GM18868 (cell line): ENCODE data around the gene DEPDC4.
"Not testable (repeated sequence)": the region's sequence is repeated elsewhere in the genome, so short reads cannot be mapped to it uniquely, and the experiment has no call there.

Experiments used
- ATAC-seq: cut with Tn5 transposase; IDR thresholded peaks from one replicate; pipeline ENCODE4 v1.9.1; 2021; ENCODE audit warnings: mild to moderate bottlenecking, moderate library complexity; ENCODE audit not compliant: unreplicated experiment

The DEPDC4 gene

DNA sequence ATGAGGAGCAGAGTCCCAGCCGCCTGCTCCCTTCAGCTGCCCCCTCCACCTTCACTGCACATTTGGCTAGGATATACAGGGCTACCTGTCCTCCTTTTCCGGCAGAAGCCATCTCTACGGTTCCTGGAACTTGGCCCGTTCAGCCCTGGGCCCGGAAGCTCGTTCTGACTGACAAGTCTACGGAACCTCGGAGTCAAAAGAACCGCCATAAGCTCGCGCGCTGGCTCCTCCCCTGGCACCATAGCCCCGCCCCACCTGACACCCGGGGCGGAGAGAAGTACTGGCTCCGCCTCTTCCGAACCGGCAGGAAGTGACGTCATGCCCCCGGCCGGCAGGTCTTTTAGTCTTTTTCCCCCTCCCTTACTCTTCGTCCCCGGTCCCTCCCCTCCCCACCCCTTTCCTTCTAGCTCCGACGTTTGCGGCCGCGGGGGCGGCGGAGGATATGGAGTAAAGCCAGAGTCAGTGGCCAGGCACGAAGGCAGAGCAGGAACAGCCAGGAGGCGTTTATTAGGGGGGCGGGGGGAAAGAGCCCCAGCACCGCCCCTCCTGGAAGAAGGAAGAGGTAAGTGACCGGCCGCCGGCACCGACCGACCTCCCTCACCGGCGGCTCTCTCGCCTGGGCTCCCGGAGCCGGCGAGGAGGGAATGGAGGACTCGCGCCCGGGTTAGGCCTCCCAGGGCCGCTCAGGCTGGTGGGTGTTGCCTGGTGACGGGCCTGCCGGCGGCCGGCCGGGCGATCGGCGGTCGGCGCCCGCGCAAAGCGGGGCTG, at the start of gene DEPDC4, which contains the start of gene SCYL2:
Gene DEPDC4 (minus strand): TSS at position 245 of the 768 bp plus-strand sequence. CDS start 3 bp downstream, at position 242.
Gene SCYL2 (plus strand): TSS at position 343 of the 768 bp plus-strand sequence. CDS start 15,794 bp downstream, outside the sequence.
- peak; percentile 93 for ATAC-seq

DNA sequence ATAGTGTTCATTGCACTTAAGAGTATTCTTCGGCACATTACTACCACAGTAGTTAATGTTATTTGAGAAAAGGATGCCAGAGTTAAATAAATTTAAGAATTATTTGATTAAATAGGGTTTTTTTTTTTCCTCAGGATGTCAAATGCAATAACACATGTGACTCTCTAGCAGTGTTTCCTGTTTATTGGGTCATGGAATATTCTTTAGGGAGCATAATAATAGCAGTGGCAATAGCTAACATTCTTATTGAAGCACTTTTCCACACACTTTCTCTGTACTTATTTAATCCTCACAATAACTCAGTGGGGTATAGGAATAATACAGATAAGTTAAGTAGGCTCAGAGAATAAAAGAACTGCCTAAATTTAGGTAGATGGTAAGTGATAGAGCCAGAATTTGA, 44.4 kb upstream of the DEPDC4 start:
- no peak for ATAC-seq

DNA sequence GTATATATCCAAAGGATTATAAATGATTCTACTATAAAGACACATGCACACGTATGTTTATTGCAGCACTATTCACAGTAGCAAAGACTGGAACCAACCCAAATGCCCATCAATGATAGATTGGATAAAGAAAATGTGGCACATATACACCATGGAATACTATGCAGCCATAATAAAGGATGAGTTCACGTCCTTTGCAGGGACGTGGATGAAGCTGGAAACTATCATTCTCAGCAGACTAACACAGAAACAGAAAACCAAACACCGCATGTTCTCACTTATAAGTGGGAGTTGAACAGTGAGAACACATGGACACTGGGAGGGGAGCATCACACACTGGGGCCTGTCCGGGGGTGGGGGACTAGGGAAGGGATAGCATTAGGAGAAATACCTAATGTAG, 41.3 kb upstream of the DEPDC4 start:
- not testable (repeated sequence) for ATAC-seq

DNA sequence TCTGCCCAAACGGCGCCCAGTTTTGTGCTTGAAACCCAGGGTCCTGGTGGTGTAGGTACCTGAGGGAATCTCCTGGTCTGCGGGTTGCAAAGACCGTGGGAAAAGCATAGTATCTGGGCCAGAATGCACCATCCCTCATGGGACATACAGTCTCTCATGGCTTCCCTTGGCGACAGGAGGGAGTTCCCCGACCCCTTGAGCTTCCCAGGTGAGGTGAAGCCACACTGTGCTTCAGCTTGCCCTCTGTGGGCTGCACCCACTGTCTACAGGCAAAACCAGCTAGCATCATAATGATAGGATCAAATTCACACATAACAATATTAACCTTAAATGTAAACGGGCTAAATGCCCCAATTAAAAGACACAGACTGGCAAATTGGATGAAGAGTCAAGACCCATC, 37.5 kb upstream of the DEPDC4 start:
- ATAC-seq, result not testable (repeated sequence)

DNA sequence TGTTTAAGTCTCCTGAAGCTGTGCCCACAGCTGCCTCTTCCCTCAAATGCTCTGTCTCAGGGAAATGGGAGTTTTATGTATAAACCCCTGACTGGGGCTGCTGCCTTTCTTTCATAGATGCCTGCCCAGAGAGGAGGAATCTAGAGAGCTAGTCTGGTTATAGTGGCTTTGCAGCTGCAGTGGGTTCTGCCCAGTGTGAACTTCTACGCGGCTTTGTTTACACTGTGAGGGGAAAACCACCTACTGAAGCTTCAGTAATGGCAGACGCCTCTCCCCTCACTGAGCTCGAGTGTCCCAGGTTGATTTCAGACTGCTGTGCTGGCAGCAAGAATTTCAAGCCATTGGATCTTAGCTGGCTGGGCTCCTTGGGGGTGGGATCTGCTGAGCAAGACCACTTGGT, 37.0 kb upstream of the DEPDC4 start:
- ATAC-seq, result no peak

DNA sequence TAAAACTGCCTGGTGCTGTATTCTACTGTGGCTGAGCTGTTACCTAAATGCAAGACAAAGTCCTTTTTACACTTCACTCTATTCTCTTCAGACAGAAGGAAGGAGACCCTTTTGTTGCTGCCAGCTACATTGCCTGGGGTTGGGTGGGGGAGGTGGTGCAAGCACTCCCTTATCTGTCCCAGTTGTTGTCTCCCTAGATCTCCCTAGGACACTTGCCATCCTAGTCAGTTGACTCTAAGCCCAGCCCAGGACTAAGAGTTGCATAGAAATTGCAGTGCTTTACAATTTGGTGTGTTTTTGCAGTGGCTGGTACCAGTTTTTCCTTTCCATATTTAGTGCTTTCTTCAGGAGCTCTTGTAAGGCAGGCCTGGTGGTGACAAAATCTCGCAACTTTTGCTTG, 35.2 kb upstream of the DEPDC4 start:
- no peak for ATAC-seq

DNA sequence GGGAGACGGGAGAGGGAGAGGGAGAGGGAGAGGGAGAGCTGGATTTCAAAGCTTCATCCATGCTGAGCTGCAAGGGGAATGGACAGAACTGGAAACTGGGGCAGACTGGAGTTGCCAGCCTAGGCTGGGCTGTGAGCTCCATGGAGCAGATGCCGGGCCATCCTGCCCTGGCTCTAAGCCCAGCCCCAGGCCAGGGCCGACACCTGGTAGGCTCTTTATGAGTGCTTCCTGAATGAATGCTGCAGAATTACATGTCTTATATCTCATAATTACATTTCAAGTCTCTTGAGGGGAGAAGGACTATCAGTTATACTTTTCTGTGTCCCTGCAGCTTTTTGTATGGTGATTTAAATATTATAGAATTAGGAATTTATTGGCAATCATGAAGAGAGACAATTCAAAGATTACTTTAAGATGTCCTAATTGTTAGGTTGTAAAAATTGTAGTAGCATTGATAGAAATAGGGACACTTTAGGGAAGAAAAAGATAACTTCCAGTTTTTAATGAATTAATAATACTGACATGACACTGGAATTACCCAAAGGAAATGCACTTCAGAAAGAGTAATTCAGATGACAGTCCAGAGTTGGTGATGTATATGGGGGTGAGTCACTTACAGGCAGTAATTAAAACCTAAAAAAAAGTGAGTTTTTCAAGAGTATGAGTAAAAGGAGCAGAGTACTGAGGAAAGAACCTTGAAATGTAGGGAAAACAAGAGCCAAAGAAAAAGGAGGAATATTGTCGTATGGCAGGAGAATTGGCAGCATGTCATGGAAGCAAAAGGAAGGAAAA, 29.1 kb upstream of the DEPDC4 start:
- ATAC-seq, result no peak

DNA sequence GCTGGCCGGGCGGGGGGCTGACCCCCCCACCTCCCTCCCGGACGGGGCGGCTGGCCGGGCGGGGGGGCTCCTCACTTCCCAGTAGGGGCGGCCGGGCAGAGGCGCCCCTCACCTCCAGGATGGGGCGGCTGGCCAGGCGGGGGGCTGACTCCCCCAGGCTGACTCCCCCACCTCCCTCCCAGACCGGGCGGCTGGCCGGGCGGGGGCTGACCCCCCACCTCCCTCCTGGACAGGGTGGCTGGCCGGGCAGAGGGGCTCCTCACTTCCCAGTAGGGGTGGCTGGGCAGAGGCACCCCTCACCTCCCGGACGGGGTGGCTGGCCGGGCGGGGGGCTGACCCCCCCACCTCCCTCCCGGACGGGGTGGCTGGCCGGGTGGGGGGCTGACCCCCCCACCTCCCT, 27.5 kb upstream of the DEPDC4 start:
- ATAC-seq, result not testable (repeated sequence)

DNA sequence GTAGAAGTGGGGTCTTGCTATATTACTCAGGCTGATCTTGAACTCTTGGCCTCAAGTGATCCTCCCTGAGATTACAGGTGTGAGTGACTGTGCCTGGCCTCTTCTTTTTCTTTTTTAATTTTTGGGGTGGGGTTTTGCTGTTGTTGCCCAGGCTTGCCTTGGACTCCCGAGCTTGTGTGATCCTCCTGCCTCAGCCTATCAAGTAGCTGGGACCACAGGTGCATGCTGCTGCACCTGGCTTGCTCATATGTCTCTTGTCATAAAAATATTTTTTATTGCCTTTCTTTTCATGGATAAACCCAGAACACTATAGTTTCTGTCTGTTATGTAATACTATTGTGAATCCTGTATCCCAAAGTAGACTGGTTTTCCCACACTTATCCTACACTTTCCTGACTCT, 26.1 kb upstream of the DEPDC4 start:
- ATAC-seq, result no peak

DNA sequence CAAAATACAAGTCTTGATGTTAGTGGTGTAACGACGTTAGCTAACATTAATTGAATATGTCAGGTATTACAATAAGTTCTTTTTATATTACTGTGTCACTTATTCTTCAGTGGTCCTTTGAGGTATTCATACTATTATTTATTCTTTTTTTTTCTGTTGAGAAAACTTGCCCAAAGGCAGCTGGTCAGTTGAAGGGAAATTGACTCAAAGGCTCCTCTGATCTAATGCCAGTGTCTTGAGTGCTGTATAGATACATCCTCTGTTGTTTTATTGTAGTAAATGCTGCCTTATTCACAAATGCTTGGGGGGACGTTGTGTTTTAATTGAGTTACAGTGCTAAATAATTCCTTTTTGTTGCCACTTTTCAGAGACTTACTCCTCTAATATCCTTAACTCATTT, 23.1 kb upstream of the DEPDC4 start:
- ATAC-seq, result no peak

DNA sequence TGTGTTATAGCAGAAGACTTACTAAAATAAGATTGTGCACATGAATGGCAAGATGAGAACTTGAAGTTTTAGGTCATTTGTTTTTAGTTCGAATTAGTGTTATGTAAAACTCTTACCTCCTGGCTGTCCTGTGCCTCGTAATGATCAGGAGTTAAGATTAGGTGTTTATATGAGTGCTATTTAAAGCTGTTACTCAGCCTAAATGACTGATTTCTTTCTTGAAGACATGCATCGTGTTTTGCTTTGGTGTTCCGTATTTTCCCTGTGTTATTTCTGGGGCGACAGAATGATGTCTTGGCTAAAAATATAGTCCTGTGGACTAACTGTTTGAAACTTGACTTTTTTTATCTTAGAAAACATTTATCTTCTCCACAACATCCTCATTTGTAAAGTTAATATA, 22.2 kb upstream of the DEPDC4 start:
- ATAC-seq, result no peak

DNA sequence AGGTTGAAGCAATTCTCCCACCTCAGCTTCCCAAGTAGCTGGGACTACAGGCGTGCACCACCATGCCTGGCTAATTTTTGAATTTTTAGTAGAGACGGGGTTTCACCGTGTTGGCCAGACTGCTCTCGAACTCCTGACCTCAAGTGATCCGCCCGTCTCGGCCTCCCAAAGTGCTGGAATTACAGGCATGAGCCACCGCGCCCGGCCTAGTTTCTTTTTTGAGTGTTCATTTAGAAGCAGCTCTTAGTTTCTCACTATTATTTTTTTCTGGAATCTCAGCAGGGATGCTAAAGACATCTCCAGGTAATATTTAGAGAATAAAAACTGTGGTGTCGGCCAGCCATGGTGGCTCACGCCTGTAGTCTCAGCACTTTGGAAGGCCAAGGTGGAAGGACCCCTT, 17.7 kb upstream of the DEPDC4 start:
- ATAC-seq, result not testable (repeated sequence)

DNA sequence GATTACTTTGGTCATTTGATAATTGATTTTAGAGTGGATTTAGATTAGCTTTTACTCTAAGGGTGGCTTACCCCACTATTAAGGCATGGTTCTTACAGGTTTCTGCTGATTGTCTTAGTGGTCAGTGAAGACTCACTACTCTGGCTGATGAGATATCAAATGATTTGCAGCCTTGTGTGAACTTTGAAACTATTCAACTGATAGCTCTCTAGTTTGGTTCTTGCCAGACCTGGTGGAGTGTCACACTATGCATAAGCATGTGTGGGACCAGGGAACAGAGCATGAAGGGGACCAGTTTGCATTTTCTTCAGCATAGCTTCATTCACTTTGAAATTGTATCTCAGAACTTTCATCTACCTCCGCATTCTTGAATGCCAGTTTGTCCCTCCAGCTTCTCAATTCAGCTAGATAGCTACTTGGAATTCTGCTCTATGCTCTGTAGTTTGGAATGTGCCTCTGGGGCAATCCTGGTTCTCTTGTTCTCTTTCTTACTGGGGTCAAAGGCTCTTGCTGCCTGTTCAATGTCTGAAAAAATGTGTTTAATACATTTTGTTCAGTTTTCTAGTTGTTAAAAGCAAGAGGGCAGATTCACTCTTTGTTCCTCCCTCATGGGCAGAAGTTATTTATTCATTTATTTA, 12.8 kb upstream of the DEPDC4 start:
- no peak for ATAC-seq

DNA sequence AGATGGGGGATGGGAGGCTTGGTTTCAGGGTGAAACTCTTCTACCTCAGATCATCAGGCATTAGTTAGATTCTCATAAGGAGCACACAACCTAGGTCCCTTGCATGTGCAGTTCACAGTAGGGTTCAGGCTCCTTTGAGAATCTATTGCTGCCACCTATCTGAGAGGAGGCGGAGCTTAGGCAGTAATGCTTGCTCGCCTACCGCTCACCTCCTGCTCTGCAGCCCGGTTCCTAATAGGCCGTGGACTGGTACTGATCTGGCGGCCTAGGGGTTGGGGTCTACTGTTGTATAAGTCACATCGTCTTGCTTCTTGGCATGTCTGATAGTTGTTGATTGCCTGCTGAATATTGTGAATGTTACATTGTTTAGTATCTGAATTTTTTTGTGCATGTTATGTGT, 12.3 kb upstream of the DEPDC4 start:
- no peak for ATAC-seq

DNA sequence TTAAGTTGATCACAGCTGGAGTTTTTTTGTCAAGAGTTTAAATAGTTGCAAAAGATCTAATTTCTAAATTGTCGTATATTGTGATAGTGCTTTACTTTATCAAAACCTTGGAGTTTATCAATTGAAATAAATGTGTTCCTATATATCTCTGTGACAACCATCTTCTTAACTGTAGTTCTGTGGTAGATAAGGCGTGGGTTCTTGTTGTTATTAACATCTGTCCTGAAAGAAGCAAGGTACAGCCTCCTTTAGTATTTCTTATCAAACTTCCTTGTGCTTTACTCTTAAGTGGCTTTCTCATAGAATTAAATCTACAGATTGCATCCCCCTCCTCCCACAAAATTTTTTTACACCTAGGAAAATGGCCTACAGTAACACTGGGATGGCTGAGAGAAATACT, 7.4 kb upstream of the DEPDC4 start:
- ATAC-seq, result no peak

DNA sequence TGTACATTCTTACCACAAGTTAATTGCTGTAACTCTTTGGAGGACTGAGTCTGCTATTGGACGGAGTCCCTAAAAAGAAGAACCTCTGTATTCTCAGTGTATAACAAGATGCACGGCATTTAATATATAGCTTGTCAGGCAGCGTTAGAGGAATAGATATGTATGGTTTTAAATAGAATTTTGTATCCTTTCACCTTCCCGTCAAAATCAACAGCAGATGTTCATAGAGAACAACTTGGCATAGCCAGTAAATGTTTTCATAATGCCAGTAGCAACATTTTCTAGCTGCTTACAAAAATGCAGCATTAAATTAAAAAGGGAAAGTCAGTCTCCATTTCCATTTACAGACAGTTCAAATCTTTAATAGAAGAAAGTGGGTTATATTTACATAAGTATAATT, 6.9 kb upstream of the DEPDC4 start:
- no peak for ATAC-seq

DNA sequence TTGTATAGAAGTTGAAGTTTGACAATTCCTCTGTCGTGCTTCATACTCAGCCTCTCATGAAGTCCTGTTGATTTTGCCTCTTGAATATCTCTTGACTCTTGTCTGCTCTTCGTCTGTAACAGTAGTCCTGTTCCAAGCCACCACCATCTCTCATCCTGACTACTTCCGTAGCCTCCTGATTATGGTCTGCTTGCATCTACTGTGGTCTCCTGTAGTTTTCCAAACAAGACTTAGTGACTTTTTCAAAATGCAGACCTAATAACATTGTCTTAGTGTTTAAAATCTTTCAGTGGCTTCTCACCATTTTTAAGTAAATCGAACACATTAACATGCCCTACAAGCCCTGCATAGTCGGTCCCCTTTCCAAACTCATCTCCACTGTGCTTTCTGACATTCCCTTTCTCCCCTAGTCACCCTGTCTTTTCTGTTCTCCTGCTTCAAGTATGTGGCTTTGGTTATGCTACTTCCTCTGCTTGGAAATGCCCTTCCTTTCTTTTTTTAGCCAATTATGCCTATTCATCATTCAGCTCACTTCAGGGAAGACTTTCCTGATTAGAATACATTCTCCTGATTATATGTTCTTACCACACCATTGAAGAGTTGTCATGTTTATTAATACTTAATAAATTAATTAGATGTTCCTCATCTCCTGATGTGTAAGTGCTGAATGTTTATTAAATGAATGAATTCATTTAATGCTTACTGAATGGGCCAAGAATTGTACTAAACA, 2.1 kb upstream of the DEPDC4 start:
- no peak for ATAC-seq

DNA sequence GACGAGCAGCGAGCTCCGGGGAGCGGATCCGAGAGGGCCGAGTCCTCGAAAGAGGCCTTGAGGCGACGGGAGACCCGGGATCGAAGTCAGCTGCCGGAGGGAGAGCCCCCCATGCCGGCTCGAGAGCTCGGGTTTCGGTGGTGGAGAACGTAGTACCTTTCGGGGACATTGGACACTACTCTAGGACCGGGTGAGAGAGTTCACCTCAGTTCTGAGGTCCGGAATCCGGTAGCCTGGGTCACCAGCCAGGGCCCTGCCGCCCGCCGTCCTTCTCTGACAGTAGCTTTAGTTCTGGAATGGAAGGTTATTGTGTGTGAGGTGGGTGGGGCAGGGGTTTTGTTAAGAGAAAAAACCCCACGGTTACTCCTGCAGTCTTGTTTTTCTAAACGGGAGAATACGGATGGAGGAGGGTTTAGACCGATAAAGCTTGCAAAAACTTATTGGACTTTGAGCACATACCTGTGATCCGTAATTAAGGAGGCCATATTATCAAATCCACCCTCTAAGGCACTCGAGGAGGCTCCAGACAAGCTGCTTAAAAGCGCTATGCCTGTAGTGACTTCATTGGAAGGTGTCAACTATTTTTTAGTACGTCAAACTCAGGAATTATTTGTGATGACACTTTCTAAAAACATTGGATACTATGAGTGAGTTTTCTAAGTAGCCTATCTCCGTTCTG, 863 bp upstream of the DEPDC4 start:
- peak; percentile 3 for ATAC-seq

DNA sequence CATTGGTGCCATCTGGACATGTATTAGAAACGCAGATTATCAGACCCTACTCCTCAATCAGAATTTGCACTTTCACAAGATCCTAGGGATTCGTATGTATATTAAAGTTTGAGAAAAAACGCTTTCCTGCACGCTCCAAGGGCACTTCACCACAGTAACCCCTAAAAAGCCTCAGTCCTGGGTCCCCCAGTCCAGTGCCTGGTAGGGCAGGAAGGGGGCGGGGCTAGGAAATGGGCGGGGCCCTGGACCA, 369 bp downstream of the DEPDC4 start:
- peak; percentile 81 for ATAC-seq

DNA sequence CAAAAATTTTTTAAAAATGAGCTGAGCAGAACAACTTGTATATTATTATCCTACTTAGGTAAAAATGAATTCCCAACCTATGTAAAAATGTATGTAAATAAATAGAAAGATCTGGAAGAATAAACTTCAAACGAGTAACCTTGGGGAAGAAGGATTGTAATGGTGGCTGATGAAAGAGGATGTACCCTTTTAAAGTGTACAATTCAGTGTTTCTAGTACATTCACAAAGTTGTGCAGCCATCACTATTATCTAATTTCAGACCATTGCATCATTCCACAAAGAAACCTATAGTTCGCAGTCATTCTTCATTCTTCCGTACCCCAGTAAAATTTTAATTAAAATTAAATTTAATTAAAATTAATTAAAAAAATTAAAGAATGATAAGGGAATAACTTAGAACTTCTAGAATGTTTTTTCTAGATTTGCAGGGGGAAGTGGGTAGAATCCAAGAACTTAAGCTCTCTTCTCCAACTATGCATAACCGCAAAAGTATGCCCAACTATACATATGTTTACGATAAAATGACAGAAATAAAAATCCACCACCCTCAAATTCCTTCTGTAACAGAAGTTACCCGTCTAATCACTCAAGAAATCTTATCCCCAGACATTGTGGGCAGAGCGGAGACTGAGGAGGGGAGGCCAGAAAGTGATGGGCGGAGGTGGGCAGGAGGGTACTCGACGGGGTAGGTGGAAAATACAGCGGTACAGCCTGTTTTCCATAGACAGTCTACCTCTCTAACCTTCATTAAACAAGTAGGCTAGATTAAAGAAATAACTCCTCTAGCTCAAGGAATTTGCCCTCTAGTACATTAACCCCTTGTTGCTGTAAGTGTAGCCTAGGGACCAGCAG, 921 bp downstream of the DEPDC4 start:
- peak; percentile 4 for ATAC-seq
